Immature natural killer cell (primary cell): ENCODE measurements around the gene DOCK10. TPM values are rescaled to one million over a fixed set of nuclear protein-coding genes. Genes with fewer than 3 reads are reported as not detected.
"Not testable (repeated sequence)": the region's sequence is repeated elsewhere in the genome, so short reads cannot be mapped to it uniquely, and the experiment has no call there.

ENCODE experiments used
- DNase-seq, 3 donors: peaks; one replicate each; pipeline ENCODE4 v3.0.0; 2022; ENCODE audit warnings: mixed read lengths in 1 of 3
- H3K27ac Mint-ChIP-seq, 6 donors: one replicate each; pipeline ENCODE4 v1.8.0; 2020; ENCODE audit warnings: mixed read lengths in 6 of 6, mild to moderate bottlenecking in 5 of 6, inconsistent platforms in 4 of 6, moderate library complexity in 3 of 6
- H3K27me3 Mint-ChIP-seq, 3 donors: one replicate each; pipeline ENCODE4 v1.8.0; 2020 to 2021; ENCODE audit warnings: low read depth in 3 of 3, mild to moderate bottlenecking in 3 of 3, mixed read lengths in 3 of 3, moderate library complexity in 3 of 3, inconsistent platforms in 1 of 3
- H3K36me3 Mint-ChIP-seq, 3 donors: one replicate each; pipeline ENCODE4 v1.8.0; 2020; ENCODE audit warnings: mixed read lengths in 3 of 3, inconsistent platforms in 2 of 3, mild to moderate bottlenecking in 2 of 3
- H3K4me1 Mint-ChIP-seq, 2 donors: one replicate each; pipeline ENCODE4 v1.8.0; 2020; ENCODE audit warnings: inconsistent platforms in 2 of 2, mild to moderate bottlenecking in 2 of 2, mixed read lengths in 2 of 2, moderate library complexity in 1 of 2
- H3K4me3 Mint-ChIP-seq, 5 donors: one replicate each; pipeline ENCODE4 v1.8.0; 2020; ENCODE audit warnings: mild to moderate bottlenecking in 5 of 5, mixed read lengths in 5 of 5, inconsistent platforms in 3 of 5, moderate library complexity in 3 of 5
- H3K9me3 Mint-ChIP-seq, 6 donors: one replicate each; pipeline ENCODE4 v1.8.0; 2020; ENCODE audit warnings: mild to moderate bottlenecking in 6 of 6, mixed read lengths in 6 of 6, inconsistent platforms in 4 of 6, moderate library complexity in 3 of 6
- polyA plus RNA-seq, 3 donors: library from polyadenylated mRNA; unstranded; fragments of 300-500 nt; fragmentation: Illumina TruSeq; gene quantifications; one replicate each; pipeline ENCODE4 v1.2.3, GENCODE V29; 2021

Gene DOCK10
- polyA plus RNA-seq, 3 donors from 2014 or later: 10.2 to 61.9 (median 22.9) TPM

GRCh38 chr2:225069477-225069876 lies 27.2 kb upstream of the DOCK10 start:
- peaks cover 0 to 14% (median 0%) of the 10 kb centered on the region in 3 donors for H3K36me3 Mint-ChIP-seq
- H3K27me3 Mint-ChIP-seq: peaks cover 2 to 18% (median 12%) of the 10 kb centered on the region in 3 donors
- no peak overlapping the region for H3K27ac Mint-ChIP-seq
- DNase-seq: no peak
- no peak overlapping the region for H3K4me3 Mint-ChIP-seq
- no peaks in the 10 kb centered on the region for H3K9me3 Mint-ChIP-seq
- H3K4me1 Mint-ChIP-seq: peaks cover 5 to 6% of the 10 kb centered on the region in 2 donors

GRCh38 chr2:225065882-225066281 lies 23.6 kb upstream of the DOCK10 start:
- H3K27me3 Mint-ChIP-seq: peaks cover 0 to 9% (median 7%) of the 10 kb centered on the region in 3 donors
- H3K4me1 Mint-ChIP-seq: peaks cover 14 to 19% of the 10 kb centered on the region in 2 donors
- DNase-seq: no peak
- H3K36me3 Mint-ChIP-seq: peaks cover 0 to 14% (median 0%) of the 10 kb centered on the region in 3 donors
- H3K4me3 Mint-ChIP-seq: no peak overlapping the region
- H3K27ac Mint-ChIP-seq: no peak overlapping the region
- no peaks in the 10 kb centered on the region for H3K9me3 Mint-ChIP-seq

GRCh38 chr2:225064928-225065327 lies 22.7 kb upstream of the DOCK10 start:
- Mint-ChIP-seq H3K27ac (peak overlapping the region in 4 of 6 donors; percentile 70 to 75 (median 73)), H3K27me3 (peaks cover 2 to 9% (median 6%) of the 10 kb centered on the region in 3 donors), H3K4me1 (peaks cover 14 to 19% of the 10 kb centered on the region in 2 donors), H3K9me3 (no peaks in the 10 kb centered on the region), H3K4me3 (peak overlapping the region in 1 of 5 donors; percentile 39), H3K36me3 (peaks cover 0 to 14% (median 0%) of the 10 kb centered on the region in 3 donors)
- DNase-seq: no peak

GRCh38 chr2:225064362-225064761 lies 22.1 kb upstream of the DOCK10 start:
- Mint-ChIP-seq H3K27me3 (peaks cover 2 to 9% (median 6%) of the 10 kb centered on the region in 3 donors), H3K4me3 (peak overlapping the region in 2 of 5 donors; percentile 4 to 39), H3K4me1 (peaks cover 14 to 19% of the 10 kb centered on the region in 2 donors), H3K27ac (peak overlapping the region; percentile 11 to 75 (median 74)), H3K36me3 (peaks cover 0 to 14% (median 0%) of the 10 kb centered on the region in 3 donors), H3K9me3 (no peaks in the 10 kb centered on the region)
- DNase-seq: peak in 1 of 3 donors; percentile 18

GRCh38 chr2:225056330-225057073 lies 14.2 kb upstream of the DOCK10 start:
- no peaks in the 10 kb centered on the region for H3K9me3 Mint-ChIP-seq
- H3K4me3 Mint-ChIP-seq: peak overlapping the region; percentile 44 to 61 (median 53)
- H3K36me3 Mint-ChIP-seq: no peaks in the 10 kb centered on the region
- peak overlapping the region; percentile 24 to 72 (median 44) for H3K27ac Mint-ChIP-seq
- peaks cover 0 to 2% (median 2%) of the 10 kb centered on the region in 3 donors for H3K27me3 Mint-ChIP-seq
- H3K4me1 Mint-ChIP-seq: peaks cover 52 to 69% of the 10 kb centered on the region in 2 donors
- peak in 1 of 3 donors; percentile 21 for DNase-seq

- peaks cover 52 to 73% of the 10 kb centered on the region in 2 donors for H3K4me1 Mint-ChIP-seq
- peaks cover 0 to 2% (median under 1%) of the 10 kb centered on the region in 3 donors for H3K27me3 Mint-ChIP-seq
- peak overlapping the region in 3 of 6 donors; percentile 3 to 75 (median 72) for H3K27ac Mint-ChIP-seq
- peak overlapping the region; percentile 5 to 61 (median 46) for H3K4me3 Mint-ChIP-seq
- DNase-seq: no peak
- peaks cover 0 to 3% (median 0%) of the 10 kb centered on the region in 3 donors for H3K36me3 Mint-ChIP-seq
- no peaks in the 10 kb centered on the region for H3K9me3 Mint-ChIP-seq
These were observed 13.4 kb upstream of the DOCK10 start for GRCh38 chr2:225055714-225056113.

- H3K4me3 Mint-ChIP-seq: peak overlapping the region; percentile 60 to 81 (median 65)
- H3K36me3 Mint-ChIP-seq: peaks cover 0 to 3% (median 0%) of the 10 kb centered on the region in 3 donors
- peak overlapping the region; percentile 48 to 91 (median 74) for H3K27ac Mint-ChIP-seq
- peak; percentile 57 to 65 (median 63) for DNase-seq
- H3K9me3 Mint-ChIP-seq: no peaks in the 10 kb centered on the region
- H3K27me3 Mint-ChIP-seq: peaks cover 0 to 2% (median 2%) of the 10 kb centered on the region in 3 donors
- H3K4me1 Mint-ChIP-seq: peaks cover 52 to 65% of the 10 kb centered on the region in 2 donors
These were observed 10.4 kb upstream of the DOCK10 start for GRCh38 chr2:225052703-225053102.

GRCh38 chr2:225047502-225047901 lies 5.2 kb upstream of the DOCK10 start:
- not testable (repeated sequence) for H3K9me3 Mint-ChIP-seq, H3K27ac Mint-ChIP-seq, H3K36me3 Mint-ChIP-seq, H3K4me3 Mint-ChIP-seq, DNase-seq, H3K27me3 Mint-ChIP-seq
- H3K4me1 Mint-ChIP-seq: peaks cover 18 to 25% of the 10 kb centered on the region in 2 donors

- Mint-ChIP-seq H3K4me1 (peaks cover 46 to 49% of the 10 kb centered on the region in 2 donors), H3K9me3 (no peaks in the 10 kb centered on the region), H3K27me3 (peaks cover 0 to 7% (median 2%) of the 10 kb centered on the region in 3 donors), H3K27ac (peak overlapping the region; percentile 62 to 91 (median 69)), H3K36me3 (no peaks in the 10 kb centered on the region), H3K4me3 (peak overlapping the region; percentile 76 to 88 (median 86))
- no peak for DNase-seq
These were observed 516 bp upstream of the DOCK10 start for GRCh38 chr2:225042800-225043167.

- Mint-ChIP-seq H3K36me3 (no peaks in the 10 kb centered on the region), H3K4me1 (peaks cover 59 to 64% of the 10 kb centered on the region in 2 donors)
These were observed 939 bp downstream of the DOCK10 start for GRCh38 chr2:225041207-225041850.

GRCh38 chr2:225040856-225041206 lies 1.4 kb downstream of the DOCK10 start:
- DNase-seq: peak; percentile 52 to 54 (median 52)
- H3K9me3 Mint-ChIP-seq: no peaks in the 10 kb centered on the region
- peaks cover 0 to 7% (median 0%) of the 10 kb centered on the region in 3 donors for H3K27me3 Mint-ChIP-seq
- peak overlapping the region; percentile 95 to 99 (median 98) for H3K27ac Mint-ChIP-seq
- H3K4me3 Mint-ChIP-seq: peak overlapping the region; percentile 97 to 100 (median 99)
- peaks cover 64 to 69% of the 10 kb centered on the region in 2 donors for H3K4me1 Mint-ChIP-seq
- H3K36me3 Mint-ChIP-seq: no peaks in the 10 kb centered on the region

More at GRCh38 chr2:225041207-225041850, 939 bp downstream of the DOCK10 start:
- peak; percentile 58 to 63 (median 62) for DNase-seq
- Mint-ChIP-seq H3K27me3 (peaks cover 0 to 7% (median 0%) of the 10 kb centered on the region in 3 donors), H3K9me3 (no peaks in the 10 kb centered on the region), H3K4me3 (peak overlapping the region; percentile 97 to 100 (median 99)), H3K27ac (peak overlapping the region; percentile 95 to 99 (median 98))

- DNase-seq: no peak
- peak overlapping the region; percentile 97 to 100 (median 99) for H3K4me3 Mint-ChIP-seq
- H3K9me3 Mint-ChIP-seq: no peaks in the 10 kb centered on the region
- no peaks in the 10 kb centered on the region for H3K36me3 Mint-ChIP-seq
- H3K27me3 Mint-ChIP-seq: peaks cover 0 to 7% (median 0%) of the 10 kb centered on the region in 3 donors
- peak overlapping the region; percentile 95 to 99 (median 98) for H3K27ac Mint-ChIP-seq
- H3K4me1 Mint-ChIP-seq: peaks cover 67 to 76% of the 10 kb centered on the region in 2 donors
These were observed 2.1 kb downstream of the DOCK10 start for GRCh38 chr2:225040142-225040541.

- peaks cover 0 to 7% (median 0%) of the 10 kb centered on the region in 3 donors for H3K27me3 Mint-ChIP-seq
- peaks cover 82 to 90% of the 10 kb centered on the region in 2 donors for H3K4me1 Mint-ChIP-seq
- H3K36me3 Mint-ChIP-seq: peaks cover 0 to 14% (median 5%) of the 10 kb centered on the region in 3 donors
- peak overlapping the region; percentile 58 to 100 (median 99) for H3K4me3 Mint-ChIP-seq
- H3K27ac Mint-ChIP-seq: peak overlapping the region; percentile 65 to 99 (median 82)
- no peak for DNase-seq
- no peaks in the 10 kb centered on the region for H3K9me3 Mint-ChIP-seq
These were observed 4.1 kb downstream of the DOCK10 start for GRCh38 chr2:225038231-225038523.
